Kidney epithelial cell (primary cell): ENCODE measurements around the gene TLX1. TPM values are rescaled to one million over a fixed set of nuclear protein-coding genes. Genes with fewer than 3 reads are reported as not detected.

Source experiments
- DNase-seq: peaks from one replicate; pipeline ENCODE4 v3.0.0-alpha.2; 2010; ENCODE audit warnings: low read depth
- H3K27me3 ChIP-seq: 2 replicates; pipeline ENCODE4 v1.6.0; 2011; ENCODE audit warnings: low read length; ENCODE audit not compliant: control insufficient read depth, insufficient read depth
- H3K36me3 ChIP-seq: 2 replicates; pipeline ENCODE4 v1.5.1; 2011; ENCODE audit warnings: low read length; ENCODE audit not compliant: control insufficient read depth, insufficient read depth
- H3K4me3 ChIP-seq: 2 replicates; pipeline ENCODE4 v1.5.1; 2011; ENCODE audit warnings: low read depth, mild to moderate bottlenecking, control low read depth, low read length
- CTCF ChIP-seq: IDR thresholded peaks from 2 replicates; pipeline ENCODE4 v1.5.1; 2011; ENCODE audit warnings: mild to moderate bottlenecking, moderate library complexity, low read length, control low read depth, inconsistent platforms; ENCODE audit not compliant: insufficient read depth, poor library complexity, severe bottlenecking
- total RNA-seq: library from RNA; depleted of rRNA; stranded (reverse); fragments of >200 nt; gene quantifications from 2 replicates; pipeline ENCODE4 v1.2.3, GENCODE V29; 2015

Gene TLX1
- total RNA-seq, 1 donor from 2014 or later = not detected

DNA sequence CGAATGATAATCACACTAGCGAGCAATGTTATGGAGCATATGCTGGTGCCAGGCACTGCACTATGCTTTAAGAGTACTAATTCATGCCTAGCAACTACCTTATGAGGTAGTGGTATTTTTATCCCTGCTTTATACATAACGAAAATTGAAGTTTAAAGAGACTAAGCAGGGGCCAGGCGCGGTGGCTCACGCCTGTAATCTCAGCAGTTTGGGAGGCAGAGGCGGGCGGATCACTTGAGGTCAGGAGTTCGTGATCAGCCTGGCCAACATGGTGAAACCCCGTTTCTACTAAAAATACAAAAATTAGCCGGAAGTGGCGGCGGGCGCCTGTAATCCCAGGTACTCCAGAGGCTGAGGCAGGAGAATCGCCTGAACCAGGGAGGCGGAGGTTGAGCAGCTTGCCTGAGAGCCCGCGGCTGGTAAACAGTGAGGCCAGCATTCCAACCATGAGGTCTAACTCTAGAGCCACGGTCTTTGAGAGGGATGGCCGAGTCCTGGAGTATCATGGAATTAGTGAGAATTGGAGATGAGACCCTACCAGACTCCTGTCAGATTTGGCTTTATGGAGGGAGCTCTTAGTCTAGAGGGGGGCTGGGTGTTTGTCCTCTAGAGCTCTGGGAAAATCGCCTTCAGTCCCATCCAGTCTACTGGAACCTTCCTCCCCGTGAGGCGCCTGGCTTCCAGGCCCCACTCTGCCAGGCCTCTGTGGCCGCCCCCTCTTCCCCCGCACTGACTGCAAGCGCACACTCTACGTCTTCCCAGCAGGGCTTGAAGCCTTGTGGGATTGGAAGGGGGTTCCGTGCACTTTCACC, 11.6 kb downstream of the TLX1 start:
- Histone ChIP-seq H3K4me3 (no peak overlapping the region), H3K27me3 (peaks cover 94% of the 10 kb centered on the region), H3K36me3 (no peaks in the 10 kb centered on the region)
- no peak for TF ChIP-seq CTCF
- DNase-seq = no peak

DNA sequence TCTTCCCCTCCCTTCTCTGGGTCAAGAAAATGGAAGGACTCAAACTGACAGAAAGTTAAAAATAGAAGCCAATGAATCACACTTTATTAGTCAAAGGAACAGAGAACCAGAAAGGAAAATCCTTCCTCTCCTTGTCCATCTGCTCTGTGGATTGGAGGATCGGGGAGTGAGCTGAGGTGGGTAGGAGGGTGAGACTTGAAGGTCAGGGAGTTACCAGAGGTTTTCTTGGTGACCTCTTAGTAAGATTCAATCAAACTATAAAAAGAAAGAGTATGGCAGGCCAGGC, 12.2 kb downstream of the TLX1 start:
- Histone ChIP-seq H3K27me3 (peaks cover 93% of the 10 kb centered on the region), H3K36me3 (no peaks in the 10 kb centered on the region), H3K4me3 (no peak overlapping the region)
- no peak for TF ChIP-seq CTCF
- no peak for DNase-seq

- DNase-seq = no peak
- Histone ChIP-seq H3K27me3 (peaks cover 89% of the 10 kb centered on the region), H3K36me3 (no peaks in the 10 kb centered on the region), H3K4me3 (no peak overlapping the region)
- TF ChIP-seq CTCF = no peak
These were observed 13.0 kb downstream of the TLX1 start for GRCh38 chr10:101144053-101144452.

DNA sequence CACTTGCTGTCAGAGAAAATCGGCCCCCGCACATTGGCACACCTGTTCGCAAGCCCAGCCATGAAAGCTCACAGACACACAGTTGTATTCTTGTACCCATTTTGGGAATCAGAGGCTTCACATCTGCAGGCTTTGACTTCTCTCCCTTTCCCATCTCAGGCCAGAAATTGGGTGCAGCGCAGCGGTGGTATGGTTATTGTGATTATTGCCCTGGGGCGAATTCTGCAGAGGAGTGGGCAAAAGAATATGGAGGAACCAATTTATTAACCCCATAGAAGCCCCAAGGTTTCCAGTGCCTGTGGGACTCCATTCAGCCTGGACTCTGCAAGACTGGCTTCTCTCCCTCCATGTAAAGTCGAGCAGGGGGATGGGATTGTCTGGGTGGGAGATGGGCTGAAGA, 14.0 kb downstream of the TLX1 start:
- Histone ChIP-seq H3K36me3 (no peaks in the 10 kb centered on the region), H3K27me3 (peaks cover 85% of the 10 kb centered on the region), H3K4me3 (no peak overlapping the region)
- no peak for DNase-seq
- TF ChIP-seq CTCF = no peak

GRCh38 chr10:101145750-101146391, 14.8 kb downstream of the TLX1 start:
- H3K27me3 ChIP-seq = peaks cover 78% of the 10 kb centered on the region
- no peak overlapping the region for H3K4me3 ChIP-seq
- no peaks in the 10 kb centered on the region for H3K36me3 ChIP-seq
- no peak for TF ChIP-seq CTCF
- no peak for DNase-seq
